HEK293T (cell line): Measurements from ENCODE around the gene CHMP4B.

Experiments used
- CTBP1 ChIP-seq: fragments of 450-650 bp; IDR thresholded peaks from 2 replicates; pipeline ENCODE4 v1.6.1; 2016; ENCODE audit warnings: borderline replicate concordance
- ELF4 ChIP-seq: fragments of 450-650 bp; IDR thresholded peaks from 2 replicates; pipeline ENCODE4 v1.6.1; 2017; ENCODE audit warnings: antibody characterized with exemption
- FOXA1 ChIP-seq: fragments of 450-650 bp; IDR thresholded peaks from 2 replicates; pipeline ENCODE4 v1.6.1; 2016; ENCODE audit warnings: mild to moderate bottlenecking
- FOXM1 ChIP-seq: fragments of 450-650 bp; IDR thresholded peaks from 2 replicates; pipeline ENCODE4 v1.6.1; 2017; ENCODE audit warnings: mild to moderate bottlenecking, borderline replicate concordance
- HDGF ChIP-seq: fragments of 450-650 bp; IDR thresholded peaks from 2 replicates; pipeline ENCODE4 v1.6.1; 2017; ENCODE audit warnings: antibody characterized with exemption, borderline replicate concordance
- NFRKB ChIP-seq: fragments of 450-650 bp; IDR thresholded peaks from 2 replicates; pipeline ENCODE4 v1.6.1; 2016; ENCODE audit warnings: mild to moderate bottlenecking, moderate library complexity
- SP1 ChIP-seq: fragments of 450-650 bp; IDR thresholded peaks from 2 replicates; pipeline ENCODE4 v1.6.1; 2017
- SUZ12 ChIP-seq: fragments of 450-650 bp; IDR thresholded peaks from 2 replicates; pipeline ENCODE4 v1.6.1; 2016; ENCODE audit warnings: mild to moderate bottlenecking
- TF ChIP-seq, protein P1 (sequence below): fragments of 450-650 bp; IDR thresholded peaks from 2 replicates; pipeline ENCODE4 v1.6.1; 2016

DNA sequence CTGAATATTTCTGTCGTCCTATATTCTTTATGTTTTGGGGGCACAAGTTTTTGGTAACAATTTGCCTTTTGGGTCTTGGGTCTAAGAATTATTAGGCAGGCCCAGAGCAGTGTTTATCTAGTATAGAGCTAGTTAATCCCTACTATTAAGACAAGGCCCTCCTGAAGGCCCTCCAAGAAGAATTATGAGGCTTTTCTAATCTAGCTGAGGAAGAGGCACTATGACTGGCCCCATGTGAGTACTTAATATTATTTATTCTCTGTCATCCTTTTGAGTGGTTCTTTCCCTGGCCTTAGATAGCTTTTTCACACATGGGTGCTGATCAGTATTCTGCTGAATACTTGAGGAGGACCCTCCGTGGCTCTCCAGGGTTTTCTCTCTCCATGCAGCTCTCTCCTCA, 25.1 kb downstream of the CHMP4B start:
- TF ChIP-seq SP1, result no peak
- no peak for TF ChIP-seq HDGF
- TF ChIP-seq SUZ12, result no peak
- no peak for TF ChIP-seq FOXM1
- TF ChIP-seq CTBP1, result no peak
- TF ChIP-seq ELF4, result no peak
- TF ChIP-seq, protein P1, sequence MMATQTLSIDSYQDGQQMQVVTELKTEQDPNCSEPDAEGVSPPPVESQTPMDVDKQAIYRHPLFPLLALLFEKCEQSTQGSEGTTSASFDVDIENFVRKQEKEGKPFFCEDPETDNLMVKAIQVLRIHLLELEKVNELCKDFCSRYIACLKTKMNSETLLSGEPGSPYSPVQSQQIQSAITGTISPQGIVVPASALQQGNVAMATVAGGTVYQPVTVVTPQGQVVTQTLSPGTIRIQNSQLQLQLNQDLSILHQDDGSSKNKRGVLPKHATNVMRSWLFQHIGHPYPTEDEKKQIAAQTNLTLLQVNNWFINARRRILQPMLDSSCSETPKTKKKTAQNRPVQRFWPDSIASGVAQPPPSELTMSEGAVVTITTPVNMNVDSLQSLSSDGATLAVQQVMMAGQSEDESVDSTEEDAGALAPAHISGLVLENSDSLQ, result no peak
- TF ChIP-seq NFRKB, result no peak
- no peak for TF ChIP-seq FOXA1
